ENCODE results near the gene CGB8.

The CGB8 gene

GRCh38 chr19:49006905-49007304, 42.0 kb downstream of the CGB8 start:
- no peak for DNase-seq (ENCODE audit: low read depth)
- TF ChIP-seq CTCF (IDR thresholded peaks at IDR 0.05; ENCODE audit: control insufficient read depth, insufficient read depth, low read depth, low read length, missing control alignments): no peak

GRCh38 chr19:49004964-49005614, 43.8 kb downstream of the CGB8 start:
- no peak overlapping the region for H3K4me3 ChIP-seq (ENCODE audit: control insufficient read depth, low read depth, low read length)
- no peak for DNase-seq (ENCODE audit: low read depth)
- TF ChIP-seq CTCF (IDR thresholded peaks at IDR 0.05; ENCODE audit: control insufficient read depth, insufficient read depth, low read depth, low read length, missing control alignments): no peak

More at GRCh38 chr19:49006905-49007304, 42.0 kb downstream of the CGB8 start:
- H3K4me3 ChIP-seq (ENCODE audit: control insufficient read depth, low read depth, low read length): no peak overlapping the region

- no peak overlapping the region for H3K4me3 ChIP-seq (ENCODE audit: control insufficient read depth, low read depth, low read length)
- TF ChIP-seq CTCF (IDR thresholded peaks at IDR 0.05; ENCODE audit: control insufficient read depth, insufficient read depth, low read depth, low read length, missing control alignments): no peak
- no peak for DNase-seq (ENCODE audit: low read depth)
Observed at GRCh38 chr19:49004133-49004532, 44.8 kb downstream of the CGB8 start.

GRCh38 chr19:48999481-49000325, 49.2 kb downstream of the CGB8 start:
- peak; percentile 80 for TF ChIP-seq CTCF (IDR thresholded peaks at IDR 0.05; ENCODE audit: control insufficient read depth, insufficient read depth, low read depth, low read length, missing control alignments)
- no peak overlapping the region for H3K4me3 ChIP-seq (ENCODE audit: control insufficient read depth, low read depth, low read length)
- no peak for DNase-seq (ENCODE audit: low read depth)

- no peak for DNase-seq (ENCODE audit: low read depth)
- peak; percentile 60 for TF ChIP-seq CTCF (IDR thresholded peaks at IDR 0.05; ENCODE audit: control insufficient read depth, insufficient read depth, low read depth, low read length, missing control alignments)
- H3K4me3 ChIP-seq (ENCODE audit: control insufficient read depth, low read depth, low read length): no peak overlapping the region
Observed at GRCh38 chr19:48997972-48998371, 50.9 kb downstream of the CGB8 start.
